Mesothelial cell of epicardium (in vitro differentiated cells): ENCODE results near the gene AUH. TPM values are rescaled to one million over a fixed set of nuclear protein-coding genes. Genes with fewer than 3 reads are reported as not detected.
A peak's percentile ranks its signal among the peaks of the same experiment; 100 is the strongest.

ENCODE experiments used
- DNase-seq, 2 experiments: peaks; one replicate each; pipeline ENCODE4 v3.0.0; 2021; ENCODE audit warnings: low spot score in 2 of 2; ENCODE audit not compliant: unreplicated experiment in 2 of 2
- H3K27ac Mint-ChIP-seq: 2 replicates; pipeline ENCODE4 v1.8.0; 2021; ENCODE audit warnings: mixed read lengths
- H3K27me3 Mint-ChIP-seq: 2 replicates; pipeline ENCODE4 v1.8.0; 2021; ENCODE audit warnings: low read depth, mixed read lengths
- H3K36me3 Mint-ChIP-seq: 2 replicates; pipeline ENCODE4 v1.8.0; 2021; ENCODE audit warnings: mixed read lengths
- H3K4me1 Mint-ChIP-seq: 2 replicates; pipeline ENCODE4 v1.8.0; 2021; ENCODE audit warnings: mixed read lengths
- H3K4me3 Mint-ChIP-seq: 2 replicates; pipeline ENCODE4 v1.8.0; 2021; ENCODE audit warnings: mild to moderate bottlenecking, moderate library complexity, mixed read lengths
- H3K9me3 Mint-ChIP-seq: 2 replicates; pipeline ENCODE4 v1.8.0; 2021; ENCODE audit warnings: mixed read lengths
- total RNA-seq: library from RNA; stranded (reverse); gene quantifications from 3 replicates; pipeline ENCODE4 v1.2.1, GENCODE V29; 2021
- TF ChIP-seq, protein P1 (sequence below): fragments of 200-600 bp; sonication (generic); IDR thresholded peaks from one replicate; pipeline ENCODE4 v1.5.0; 2021; ENCODE audit warnings: antibody characterized with exemption; ENCODE audit not compliant: unreplicated experiment

The AUH gene
- total RNA-seq, 1 donor from 2014 or later = 24.8 TPM

DNA sequence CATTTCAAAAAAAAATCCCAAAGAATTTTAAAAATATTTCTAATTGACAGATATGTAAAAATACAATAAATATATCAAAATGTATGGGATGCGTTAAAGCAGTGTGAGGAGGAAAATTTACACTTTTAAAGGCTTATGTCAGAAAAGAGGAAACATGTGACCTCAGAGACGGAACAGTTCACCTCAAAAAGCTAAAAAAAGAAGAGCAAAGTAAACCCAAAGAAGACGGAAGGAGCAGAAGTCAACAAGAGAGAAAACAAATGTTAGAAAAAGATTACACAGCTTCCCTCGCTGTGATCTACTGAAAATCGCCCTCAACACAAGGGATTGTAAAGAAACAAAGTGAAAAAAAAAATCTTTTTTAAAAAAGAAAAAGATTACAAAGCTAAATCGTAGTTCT is 186.9 kb downstream of the AUH start:
- H3K27ac Mint-ChIP-seq = no peak overlapping the region
- H3K36me3 Mint-ChIP-seq = peaks cover 8% of the 10 kb centered on the region
- H3K4me3 Mint-ChIP-seq = no peak overlapping the region
- H3K4me1 Mint-ChIP-seq = no peaks in the 10 kb centered on the region
- TF ChIP-seq, protein P1, sequence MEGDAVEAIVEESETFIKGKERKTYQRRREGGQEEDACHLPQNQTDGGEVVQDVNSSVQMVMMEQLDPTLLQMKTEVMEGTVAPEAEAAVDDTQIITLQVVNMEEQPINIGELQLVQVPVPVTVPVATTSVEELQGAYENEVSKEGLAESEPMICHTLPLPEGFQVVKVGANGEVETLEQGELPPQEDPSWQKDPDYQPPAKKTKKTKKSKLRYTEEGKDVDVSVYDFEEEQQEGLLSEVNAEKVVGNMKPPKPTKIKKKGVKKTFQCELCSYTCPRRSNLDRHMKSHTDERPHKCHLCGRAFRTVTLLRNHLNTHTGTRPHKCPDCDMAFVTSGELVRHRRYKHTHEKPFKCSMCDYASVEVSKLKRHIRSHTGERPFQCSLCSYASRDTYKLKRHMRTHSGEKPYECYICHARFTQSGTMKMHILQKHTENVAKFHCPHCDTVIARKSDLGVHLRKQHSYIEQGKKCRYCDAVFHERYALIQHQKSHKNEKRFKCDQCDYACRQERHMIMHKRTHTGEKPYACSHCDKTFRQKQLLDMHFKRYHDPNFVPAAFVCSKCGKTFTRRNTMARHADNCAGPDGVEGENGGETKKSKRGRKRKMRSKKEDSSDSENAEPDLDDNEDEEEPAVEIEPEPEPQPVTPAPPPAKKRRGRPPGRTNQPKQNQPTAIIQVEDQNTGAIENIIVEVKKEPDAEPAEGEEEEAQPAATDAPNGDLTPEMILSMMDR = no peak
- no peaks in the 10 kb centered on the region for H3K27me3 Mint-ChIP-seq
- DNase-seq = no peak
- H3K9me3 Mint-ChIP-seq = peaks cover 31% of the 10 kb centered on the region

DNA sequence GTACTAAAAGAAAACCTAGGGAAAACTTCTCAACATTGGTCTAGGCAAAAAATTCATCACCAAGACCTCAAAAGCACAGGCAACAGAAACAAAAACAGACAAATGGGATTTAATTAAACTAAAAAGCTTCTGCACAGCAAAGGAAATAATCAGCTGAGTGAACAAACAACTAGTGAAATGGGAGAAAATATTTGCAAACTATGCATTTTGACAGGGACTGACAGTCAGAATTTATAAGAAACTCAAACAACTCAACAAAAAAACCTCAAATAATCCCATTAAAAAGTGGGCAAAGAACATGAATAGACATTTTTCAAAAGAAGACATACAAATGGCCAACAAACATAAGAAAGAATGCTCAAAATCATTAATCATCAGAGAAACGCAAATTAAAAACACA is 189.4 kb downstream of the AUH start:
- H3K4me3 Mint-ChIP-seq = no peak overlapping the region
- H3K9me3 Mint-ChIP-seq = peaks cover 31% of the 10 kb centered on the region
- H3K36me3 Mint-ChIP-seq = peaks cover 8% of the 10 kb centered on the region
- H3K4me1 Mint-ChIP-seq = peaks cover 1% of the 10 kb centered on the region
- no peak for DNase-seq
- H3K27ac Mint-ChIP-seq = no peak overlapping the region
- TF ChIP-seq, protein P1 = no peak
- H3K27me3 Mint-ChIP-seq = no peaks in the 10 kb centered on the region

DNA sequence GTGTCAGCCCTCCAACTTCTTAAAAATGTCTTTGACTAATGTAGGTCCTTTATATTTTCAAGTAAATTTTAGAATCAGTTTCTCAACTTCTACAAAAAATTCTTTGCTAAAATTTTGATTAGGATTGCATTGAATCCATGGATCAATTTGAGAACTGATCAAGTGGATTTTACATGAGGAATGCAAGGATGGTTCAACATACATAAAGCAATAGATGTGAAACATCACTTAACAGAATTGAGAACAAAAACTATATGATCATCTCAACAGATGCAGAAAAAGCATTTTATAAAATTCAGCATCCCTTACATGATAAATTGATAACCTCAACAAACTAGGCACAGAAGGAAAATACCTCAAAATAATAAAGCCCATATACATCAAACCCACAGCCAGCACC is 190.8 kb downstream of the AUH start:
- H3K4me1 Mint-ChIP-seq = peaks cover 14% of the 10 kb centered on the region
- H3K9me3 Mint-ChIP-seq = peaks cover 31% of the 10 kb centered on the region
- TF ChIP-seq, protein P1 = no peak
- no peak overlapping the region for H3K4me3 Mint-ChIP-seq
- DNase-seq = no peak
- H3K27ac Mint-ChIP-seq = no peak overlapping the region
- H3K27me3 Mint-ChIP-seq = no peaks in the 10 kb centered on the region
- H3K36me3 Mint-ChIP-seq = peaks cover 8% of the 10 kb centered on the region

DNA sequence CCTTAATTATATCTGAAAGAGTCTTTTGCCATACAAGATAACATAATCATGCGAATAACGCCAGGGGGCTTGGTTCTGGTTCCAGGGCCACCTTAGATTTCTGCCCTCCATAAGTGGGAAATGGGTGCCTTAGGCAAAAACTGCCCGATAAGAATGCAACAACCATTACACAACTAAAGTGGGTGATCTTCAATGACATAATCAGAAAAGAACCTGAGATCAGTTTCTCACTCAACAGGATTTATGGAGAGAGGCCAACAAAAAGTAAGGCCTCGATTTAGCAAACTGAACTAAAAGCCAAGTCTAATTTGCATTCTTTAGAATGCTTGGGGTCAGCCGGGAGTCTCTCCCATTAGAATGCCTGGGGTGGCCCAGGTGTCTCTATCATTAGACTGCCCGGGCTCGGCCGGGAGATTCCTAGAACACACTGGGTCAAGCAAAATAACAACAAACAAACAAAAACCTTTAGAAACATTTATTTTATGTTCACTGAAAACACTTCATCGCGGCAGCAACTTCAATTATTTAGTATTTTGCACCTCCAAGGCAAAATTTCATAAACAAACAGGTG is 194.8 kb downstream of the AUH start:
- no peak for DNase-seq
- Mint-ChIP-seq H3K36me3 (peaks cover 8% of the 10 kb centered on the region), H3K4me3 (no peak overlapping the region), H3K27me3 (no peaks in the 10 kb centered on the region), H3K4me1 (peaks cover 37% of the 10 kb centered on the region), H3K9me3 (peaks cover 16% of the 10 kb centered on the region), H3K27ac (peak overlapping the region; percentile 57)
- TF ChIP-seq, protein P1 = no peak

DNA sequence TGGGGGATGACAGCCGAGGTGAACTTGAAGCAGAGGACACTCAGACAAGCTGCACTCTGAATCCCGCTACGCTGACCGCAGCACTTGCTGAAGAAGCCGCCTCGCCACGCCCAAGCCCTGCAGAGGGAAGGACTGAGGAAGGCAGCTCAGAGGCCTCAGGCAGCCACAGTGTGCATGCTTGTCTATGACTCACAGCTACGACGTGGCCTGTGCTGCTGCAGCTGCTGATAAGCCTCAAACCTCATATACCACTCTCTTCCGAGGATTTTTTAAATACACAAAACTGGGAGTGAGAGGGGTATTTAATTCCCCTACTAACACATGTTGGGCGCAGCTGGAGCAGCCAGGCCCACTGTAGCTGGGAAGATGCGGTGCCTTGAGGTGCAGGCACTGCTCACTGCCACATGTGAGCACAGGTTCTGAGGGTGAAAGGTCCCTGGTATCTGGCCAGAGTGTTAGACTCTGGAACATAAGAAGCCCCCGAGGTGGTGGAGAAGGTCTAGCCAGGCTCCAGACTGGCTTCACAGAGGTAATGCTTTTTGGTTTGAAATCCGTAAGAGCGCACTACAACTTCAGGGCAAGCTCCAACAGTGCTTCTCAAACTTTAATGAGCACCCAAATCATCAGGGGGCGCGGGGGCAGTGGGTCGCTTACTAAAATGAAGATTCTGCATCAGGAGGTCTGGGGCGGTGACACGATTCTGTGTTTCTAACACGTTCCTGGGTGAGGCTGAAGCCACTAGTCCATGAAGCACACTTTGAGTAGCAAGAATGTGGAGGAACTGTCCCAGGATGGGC is 196.8 kb downstream of the AUH start:
- H3K4me1 Mint-ChIP-seq = peaks cover 40% of the 10 kb centered on the region
- peak in 1 of 2 experiments; percentile 58 for DNase-seq

More for the DNA sequence above, 196.8 kb downstream of the AUH start:
- Mint-ChIP-seq H3K4me3 (no peak overlapping the region), H3K36me3 (no peaks in the 10 kb centered on the region), H3K9me3 (no peaks in the 10 kb centered on the region), H3K27ac (peak overlapping the region; percentile 64), H3K27me3 (no peaks in the 10 kb centered on the region)
- TF ChIP-seq, protein P1 = no peak

Other genes starting within 250 kb of the AUH start
- gene NFIL3, start 61.9 kb upstream of the AUH start, total RNA-seq = 25.8 to 28.1 TPM (median 26.3 TPM) in 3 replicates